ENCODE data around the gene SLC14A1.

The SLC14A1 gene

DNA sequence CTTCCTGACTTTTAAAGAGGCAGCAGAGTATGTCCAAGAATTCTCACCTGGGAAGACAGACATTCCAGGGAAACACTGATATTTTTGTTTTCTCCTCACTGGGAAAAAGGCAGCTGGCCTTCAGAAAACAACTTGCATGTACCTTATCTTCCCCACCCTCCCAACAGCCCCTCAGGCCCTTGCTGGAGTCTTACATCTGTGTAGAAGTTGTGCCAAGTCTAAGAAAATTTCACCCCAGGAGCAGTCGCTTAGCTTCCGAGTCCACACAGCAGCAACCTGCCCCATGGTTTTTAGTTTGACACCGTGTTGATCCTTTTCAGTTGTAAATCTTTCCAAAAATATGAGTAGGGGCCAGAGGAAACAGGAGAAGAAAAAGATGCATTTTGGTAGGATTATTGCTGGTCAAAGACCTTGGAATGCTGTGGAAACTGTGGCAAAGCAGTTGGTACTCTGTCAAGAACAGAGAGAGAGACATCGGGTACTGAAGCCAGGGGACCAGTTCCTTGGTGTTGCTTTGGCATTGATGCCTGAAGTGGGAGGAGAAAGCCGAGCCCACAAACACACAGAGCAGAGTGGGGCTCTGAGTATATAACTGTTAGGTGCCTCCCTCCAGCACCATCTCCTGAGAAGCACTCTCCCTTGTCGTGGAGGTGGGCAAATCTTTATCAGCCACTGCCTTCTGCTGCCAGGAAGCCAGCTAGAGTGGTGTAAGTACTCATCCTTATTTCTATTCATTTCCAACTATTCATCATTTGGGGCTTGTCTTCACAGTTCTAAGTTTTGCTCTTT is at the start of gene SLC14A1:
TSS of gene SLC14A1 (plus strand) at position 615 of the 789 bp plus-strand sequence. CDS start 6,140 bp downstream, outside the sequence.
- peak; percentile 88 for DNase-seq

DNA sequence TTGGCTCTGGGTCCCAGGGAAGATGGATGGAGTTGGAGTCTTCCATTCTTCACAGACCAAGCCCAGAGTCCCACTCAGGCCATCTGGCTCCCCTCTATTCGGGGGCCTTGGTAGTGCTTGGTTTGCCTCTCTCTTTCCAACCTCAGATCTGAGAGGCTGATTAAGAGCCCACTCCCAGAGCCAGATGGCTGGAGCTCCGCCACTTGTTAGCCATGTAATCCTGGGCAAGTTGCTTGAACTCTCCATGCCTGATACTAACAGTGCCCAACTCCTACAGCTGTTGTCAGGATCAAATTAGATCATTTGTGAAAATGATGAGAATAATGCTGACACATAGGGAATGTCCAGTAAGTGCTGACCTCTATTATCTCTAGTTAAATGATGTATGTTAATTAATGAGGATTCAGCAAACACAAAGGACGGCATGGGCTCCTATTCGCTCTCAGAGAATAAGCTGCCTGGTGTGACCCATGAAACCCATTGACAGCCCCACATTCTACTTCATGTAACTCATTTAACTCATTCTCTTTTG is 46.6 kb upstream of the SLC14A1 start:
- DNase-seq = no peak

DNA sequence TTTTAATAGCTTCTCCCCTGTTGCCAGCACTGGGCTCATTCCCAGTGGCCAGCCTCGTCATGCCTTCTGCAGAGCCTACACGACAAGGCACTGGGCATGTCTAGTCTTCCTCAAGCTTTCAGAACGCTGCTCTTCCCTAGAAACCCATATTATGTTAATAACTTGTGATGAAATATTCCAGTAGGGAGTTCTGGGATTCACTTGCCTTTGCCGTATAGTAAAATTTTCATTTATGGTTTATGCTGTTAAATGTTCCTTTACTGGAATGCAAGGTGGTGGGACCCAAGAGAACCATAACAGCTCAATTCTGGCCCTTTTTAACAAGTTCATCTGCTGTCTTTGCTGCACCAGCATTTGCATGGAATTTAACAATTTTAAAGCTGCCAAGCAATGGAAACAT is 45.5 kb upstream of the SLC14A1 start:
- no peak for DNase-seq

DNA sequence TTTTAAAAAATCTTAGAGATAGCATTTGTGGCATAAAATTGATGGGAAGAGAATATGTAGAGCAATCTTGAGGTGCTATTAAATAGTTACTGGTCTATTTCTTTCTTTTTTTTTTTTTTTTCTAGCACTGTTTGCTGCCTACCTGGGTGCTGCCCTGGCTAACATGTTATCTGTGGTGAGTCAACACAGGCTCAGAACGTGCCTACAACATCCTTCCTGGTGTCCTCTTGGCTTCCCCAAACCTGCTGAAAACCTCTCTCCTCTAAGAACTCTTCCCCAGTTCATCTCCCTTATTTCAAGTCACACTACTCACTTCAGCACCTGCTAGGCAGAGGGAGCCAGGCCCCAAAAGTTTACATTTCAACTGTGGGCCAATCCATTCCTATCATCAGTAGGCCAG is 45.1 kb upstream of the SLC14A1 start:
- no peak for DNase-seq

DNA sequence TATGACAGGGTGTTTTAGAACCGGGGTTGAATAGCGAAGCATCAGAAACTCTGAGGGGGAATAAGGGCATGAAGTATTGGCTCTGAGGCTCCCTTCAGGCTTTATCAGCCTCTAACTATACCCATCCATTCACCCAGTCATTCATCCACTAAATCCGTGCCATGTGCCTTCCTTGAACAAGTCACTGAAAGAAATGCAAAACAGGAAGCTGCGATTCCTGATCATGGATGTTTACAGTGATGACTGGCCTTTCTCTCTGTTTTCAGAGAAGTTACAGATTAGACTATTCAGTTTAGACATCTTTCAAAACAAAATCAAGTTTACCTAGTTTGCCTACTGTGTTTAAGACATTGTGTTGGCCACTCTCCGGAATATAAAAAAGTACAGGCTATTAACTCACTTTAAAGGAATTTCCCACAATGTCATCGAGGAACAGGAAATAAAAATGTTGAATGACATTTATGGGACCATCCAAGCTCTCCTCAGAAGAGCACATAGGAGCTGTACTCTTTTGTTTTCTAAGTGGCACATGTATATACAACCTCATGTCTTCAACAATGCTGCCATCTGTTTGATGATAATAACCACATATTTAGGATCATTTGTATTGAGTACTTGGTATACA is 43.8 kb upstream of the SLC14A1 start:
- DNase-seq = no peak

DNA sequence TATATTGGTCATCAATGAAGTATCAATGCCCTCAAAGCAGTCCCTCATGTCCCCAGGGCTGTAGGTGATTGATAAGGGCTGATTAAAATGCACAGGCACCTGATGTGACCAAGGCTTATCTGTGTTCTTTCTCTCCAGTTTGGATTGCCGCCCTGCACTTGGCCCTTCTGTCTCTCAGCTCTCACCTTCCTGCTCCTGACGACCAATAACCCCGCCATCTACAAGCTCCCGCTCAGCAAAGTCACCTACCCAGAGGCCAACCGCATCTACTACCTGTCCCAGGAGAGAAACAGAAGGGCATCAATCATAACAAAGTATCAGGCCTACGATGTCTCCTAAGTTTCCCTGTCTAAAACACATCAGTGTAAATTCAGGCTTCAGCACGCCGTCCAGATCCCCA is 41.8 kb upstream of the SLC14A1 start:
- no peak for DNase-seq

DNA sequence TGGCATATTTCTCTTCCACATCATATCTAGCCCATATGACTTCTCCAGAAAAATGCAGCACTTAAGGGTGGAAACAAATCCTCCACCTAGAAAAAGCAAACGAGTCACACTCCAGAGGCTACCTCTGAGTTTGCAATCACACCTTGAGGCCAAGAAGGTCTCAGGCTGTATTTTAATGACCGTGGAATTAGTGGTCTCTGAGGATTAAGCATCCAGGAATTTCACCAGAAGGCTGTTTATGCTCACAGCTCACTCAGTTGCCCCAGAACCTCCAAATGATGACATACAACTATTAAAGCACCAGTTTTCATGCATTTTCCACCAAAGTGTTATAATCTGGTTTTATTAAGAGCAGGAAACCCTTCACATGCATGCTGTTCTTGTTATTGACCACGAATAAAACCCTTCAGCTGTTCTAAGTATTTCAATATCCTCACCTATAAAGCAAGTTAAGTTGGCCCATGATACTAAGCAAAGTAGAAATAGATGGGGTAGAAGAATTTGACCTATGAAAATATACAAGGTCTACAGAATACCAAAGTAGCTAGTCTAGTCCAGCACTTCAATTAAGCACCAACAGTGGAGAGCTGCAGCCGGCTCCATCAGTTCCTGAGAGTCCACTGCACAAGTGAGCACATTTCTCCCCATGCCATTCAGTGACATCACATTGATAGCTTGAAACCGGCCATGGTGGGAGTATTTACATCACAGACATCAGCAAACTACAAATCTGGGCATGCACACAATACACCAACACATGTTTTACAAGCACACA is 39.5 kb upstream of the SLC14A1 start:
- DNase-seq = no peak

DNA sequence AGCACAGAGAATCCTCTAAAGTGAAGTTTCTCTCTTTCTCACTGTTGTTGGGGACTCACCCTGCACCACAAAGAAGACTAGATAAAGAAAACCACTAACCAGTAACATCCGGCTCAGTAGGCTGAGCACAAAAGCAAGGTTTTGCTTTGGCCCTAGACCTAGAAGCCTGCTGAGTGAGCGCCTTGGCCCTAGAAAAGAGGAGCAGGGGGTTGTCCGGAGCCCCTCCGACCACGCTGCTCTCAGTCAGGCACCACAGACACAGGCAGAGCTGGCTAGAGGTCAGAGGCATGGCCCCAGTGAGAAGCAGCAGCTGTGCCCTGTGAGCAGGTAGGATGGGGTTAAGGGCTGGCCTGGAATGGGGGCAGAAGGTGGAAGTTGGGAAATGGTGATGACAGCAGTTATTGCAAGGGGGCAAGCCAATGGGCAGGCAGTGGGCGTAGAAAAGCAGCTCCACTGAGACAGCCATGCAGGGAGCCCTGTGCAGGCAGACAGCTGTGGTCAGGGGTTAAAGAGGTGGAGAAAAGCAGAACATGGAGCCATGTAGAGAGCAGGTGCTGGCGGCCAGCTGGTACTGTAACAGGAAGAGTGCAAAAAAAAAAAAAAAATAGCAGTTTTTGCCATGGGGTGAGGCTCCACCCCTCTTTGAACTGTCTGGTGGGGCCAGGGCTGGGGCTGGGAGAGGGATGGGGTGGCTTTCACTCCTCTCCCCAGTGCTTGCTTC is 36.9 kb upstream of the SLC14A1 start:
- DNase-seq = peak; percentile 91

DNA sequence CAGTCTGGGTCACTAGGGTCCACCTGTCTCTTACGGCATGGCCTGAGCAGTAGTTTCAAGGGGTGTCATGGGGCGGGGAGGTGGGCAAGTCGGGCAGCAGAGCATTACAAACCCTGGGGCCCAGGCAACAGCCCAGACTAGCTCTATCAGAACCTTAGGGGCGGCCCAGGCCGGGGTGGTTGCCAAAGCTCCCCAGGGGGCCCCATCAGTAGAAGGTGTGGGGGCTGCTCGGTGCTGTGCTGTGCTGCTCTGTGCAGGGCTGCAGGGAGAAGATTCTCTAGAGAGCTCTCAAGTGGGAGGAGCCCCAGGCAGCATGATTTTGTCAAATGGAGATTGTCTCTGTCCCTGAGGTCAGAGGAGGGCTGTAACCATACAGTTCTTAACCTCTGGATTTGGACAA is 36.4 kb upstream of the SLC14A1 start:
- DNase-seq = peak; percentile 87

DNA sequence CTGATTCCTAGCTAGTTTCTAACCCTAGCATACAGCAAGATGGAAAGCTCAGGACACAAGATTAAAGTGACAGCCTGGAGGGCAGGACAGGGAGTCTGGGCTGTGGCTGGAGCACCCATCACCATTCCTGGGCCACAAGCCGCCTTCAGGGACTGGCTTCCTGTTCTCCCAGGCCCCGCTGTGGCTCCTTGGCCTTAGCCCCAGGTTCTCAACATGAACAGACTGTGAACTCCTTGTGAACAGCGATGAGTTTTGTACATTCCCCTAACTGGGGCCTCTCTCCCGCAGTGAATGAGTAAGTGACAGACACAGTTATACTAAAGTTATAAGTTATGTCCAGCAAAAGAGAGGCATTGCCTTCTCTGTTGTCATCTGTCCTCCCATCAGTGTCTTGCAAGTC is 35.9 kb upstream of the SLC14A1 start:
- DNase-seq = no peak

DNA sequence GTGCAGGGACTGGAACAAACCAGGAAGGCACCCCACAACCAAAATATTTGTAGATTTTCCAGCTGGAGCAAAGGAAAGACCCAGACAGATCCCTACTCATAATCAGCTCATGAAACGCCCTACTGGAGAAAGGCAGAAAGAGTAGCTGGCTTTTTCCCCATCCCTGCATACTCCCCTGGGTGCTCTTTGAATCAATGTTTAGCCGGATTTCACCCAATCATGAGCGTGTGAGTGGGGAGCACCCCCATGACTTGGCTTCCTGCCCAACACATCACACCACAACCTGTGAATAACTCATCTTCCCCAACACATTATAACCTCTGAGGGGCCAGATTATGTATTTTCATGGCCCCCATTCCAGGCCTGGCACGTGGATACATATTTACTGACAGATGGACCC is 35.1 kb upstream of the SLC14A1 start:
- no peak for DNase-seq

DNA sequence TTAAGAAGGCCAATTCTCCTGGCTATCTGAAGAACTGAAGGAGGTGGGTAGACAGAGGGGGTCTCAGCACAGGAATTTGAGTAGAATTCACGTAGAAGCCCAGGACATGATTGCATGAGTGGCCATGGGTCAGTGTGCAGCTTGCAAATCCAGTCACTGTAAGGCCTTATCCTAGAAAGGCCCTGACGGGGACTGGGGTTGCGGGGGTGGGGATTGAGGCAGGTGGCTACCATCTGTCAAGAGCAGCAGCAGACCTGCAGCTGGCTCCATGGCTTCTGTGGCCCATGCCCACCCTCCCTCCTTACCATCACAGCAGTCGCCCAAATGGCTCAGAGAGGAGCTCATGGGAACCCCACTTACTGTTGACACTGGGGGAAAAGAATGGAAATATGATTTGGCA is 34.6 kb upstream of the SLC14A1 start:
- no peak for DNase-seq

DNA sequence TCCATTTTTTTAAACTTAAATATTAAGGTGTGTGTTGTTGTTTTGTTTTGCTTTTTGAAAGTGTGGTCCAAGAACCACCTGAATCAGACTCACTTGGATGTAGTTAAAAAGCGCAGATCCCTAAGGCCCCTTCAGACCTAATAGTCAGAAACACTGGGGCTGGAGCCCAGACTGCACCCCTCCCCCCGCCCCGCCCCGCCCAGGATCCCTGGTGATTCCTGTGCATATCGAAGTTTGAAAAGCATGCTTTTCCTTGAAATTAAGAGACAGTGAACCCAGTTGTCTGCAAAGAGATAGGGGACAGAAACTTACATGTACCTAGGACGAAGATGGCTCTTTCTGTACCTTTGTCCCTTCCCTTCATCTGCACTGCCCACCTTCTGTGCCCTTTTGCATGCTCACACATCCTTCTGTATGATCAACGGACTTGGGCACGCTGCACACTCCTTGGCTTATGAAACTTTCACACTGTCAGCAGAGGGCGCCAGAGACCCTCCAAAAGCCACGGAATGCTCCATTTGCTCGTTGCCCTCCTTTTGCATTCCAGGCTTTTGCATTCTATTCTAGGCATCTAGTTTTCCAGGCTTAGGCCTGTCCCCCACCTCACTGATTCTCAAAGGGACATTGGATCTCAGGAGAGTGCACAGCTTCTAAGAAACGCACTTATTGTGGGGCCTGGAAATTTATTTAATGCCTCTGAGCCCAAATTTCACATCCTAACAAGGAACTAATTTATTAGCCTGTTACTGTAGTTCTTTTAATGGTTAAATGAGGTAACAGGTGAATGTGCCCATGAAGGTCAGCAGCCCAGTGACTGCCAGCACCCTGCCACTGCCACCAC is 32.8 kb upstream of the SLC14A1 start:
- peak; percentile 93 for DNase-seq

DNA sequence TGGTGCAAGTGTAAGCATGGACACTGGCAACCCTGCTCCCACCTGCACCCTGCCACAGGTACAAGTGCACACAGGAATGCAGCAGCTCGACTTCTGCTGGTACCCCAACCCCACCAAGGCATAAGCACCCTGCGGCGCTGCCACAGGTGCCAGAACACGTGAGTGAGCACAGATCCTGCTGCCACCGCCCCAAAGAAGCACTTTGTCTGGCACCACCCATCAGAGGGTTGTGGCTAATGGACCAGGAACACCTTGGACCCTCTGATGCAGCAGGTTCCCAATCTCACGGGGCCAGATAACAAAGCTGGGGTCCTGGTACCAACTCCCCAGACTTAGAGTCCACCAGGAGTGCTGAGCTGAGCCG is 32.2 kb upstream of the SLC14A1 start:
- no peak for DNase-seq

DNA sequence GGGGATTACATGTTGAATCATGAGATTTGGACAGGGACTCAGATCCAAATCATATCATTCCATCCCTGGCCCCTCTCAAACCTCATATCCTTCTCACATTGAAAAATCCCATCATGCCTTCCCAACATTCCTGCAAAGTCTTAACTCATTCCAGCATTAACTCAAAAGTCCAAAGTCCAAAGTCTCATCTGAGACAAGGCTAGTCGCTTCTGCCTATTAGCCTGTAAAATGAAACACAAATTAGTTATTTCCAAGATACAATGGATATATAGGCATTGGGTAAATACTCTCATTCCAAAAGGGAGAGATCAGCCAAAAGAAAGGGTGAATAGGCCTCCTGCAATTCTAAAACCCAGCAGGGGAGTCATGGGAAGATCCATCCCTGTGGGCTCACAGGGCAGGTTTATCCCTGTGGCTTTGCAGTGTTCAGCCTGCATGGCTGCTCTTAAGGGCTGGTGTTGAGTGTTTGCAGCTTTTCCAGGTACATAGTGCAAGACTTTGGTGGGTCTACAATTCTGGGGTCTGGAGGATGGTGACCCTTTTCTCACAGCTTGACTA is 21.2 kb upstream of the SLC14A1 start:
- no peak for DNase-seq

DNA sequence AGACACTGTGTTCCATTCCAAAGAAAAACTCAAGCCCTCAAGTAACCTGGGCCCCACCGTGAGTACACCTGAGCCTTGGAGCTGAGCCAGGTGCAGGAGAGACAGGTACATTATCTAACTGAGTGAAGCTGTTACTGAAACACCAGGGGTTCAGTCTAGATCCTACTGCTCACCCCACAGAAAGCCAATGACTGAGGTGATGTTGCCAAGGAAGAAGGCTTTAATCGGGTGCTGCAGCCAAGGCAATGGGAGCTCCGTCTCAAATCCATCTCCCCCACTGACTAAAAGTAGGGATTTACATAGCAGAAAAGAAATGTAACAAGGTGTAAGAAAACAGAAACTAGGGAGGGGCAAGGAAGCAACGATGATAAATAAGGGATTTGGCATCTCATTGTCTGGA is 15.2 kb upstream of the SLC14A1 start:
- no peak for DNase-seq

DNA sequence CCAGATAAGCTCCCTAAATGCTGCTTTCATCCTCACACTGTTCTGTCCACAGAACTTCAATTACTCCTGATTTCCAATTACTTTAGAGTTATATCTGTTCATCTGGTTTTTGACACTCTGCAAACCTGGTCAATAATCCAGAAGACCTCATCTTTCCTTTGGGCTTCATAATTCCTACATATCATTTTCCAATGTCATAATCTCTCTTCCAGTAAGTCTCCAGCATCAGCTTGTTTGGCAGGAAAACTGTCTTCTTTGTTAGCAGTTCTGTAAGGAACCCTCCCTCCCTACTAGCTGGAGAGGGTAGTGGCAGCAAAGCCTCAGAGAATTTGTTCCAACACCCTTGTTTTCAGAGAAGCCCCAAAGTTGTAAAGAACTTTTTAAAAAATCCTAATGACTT is 11.9 kb upstream of the SLC14A1 start:
- DNase-seq = no peak

DNA sequence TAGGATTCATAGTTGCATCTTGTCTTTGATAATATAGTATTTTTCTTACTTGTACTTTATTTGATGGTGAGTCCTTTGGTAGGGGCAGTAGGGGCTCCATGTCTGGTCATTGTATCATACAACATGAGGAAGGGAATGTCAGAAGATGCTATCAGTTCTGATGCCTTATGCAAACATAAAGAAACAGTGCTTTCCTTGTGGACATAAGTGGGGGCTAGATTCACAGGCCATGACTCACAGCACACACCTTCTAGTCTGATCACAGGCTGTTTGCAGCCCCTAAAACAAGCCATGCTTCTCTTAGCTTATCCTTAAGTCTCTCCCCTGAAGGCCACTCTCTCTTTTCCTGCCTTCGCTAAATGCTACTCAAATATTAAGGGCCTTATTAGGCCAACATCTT is 10.7 kb upstream of the SLC14A1 start:
- DNase-seq = no peak

DNA sequence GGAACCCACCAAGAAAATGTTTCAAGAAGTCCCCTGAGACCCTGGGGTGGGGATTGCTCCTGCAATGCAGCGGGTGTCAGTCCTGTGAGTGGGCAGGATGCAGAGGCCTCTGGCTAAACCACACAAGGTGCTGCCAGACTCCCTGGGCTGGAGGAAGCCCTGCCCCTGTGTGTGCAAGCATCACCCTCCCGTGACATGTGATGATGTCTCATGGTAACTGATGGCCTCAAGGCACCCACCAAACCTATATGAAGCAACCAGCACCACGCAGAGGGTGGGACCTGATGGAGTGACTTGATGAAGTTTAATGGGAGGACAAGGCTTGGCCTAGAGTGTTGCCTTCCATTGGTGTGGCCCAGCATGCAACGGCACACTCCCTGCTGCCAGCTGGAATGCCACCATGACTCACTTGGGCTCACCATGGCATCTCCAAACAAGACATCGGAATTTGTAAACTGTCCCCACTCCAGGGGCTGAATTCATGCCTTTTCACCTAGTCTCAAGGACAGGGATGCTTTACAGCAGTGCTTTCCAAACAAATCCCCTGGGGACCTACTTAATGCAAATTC is 8.7 kb upstream of the SLC14A1 start:
- no peak for DNase-seq

DNA sequence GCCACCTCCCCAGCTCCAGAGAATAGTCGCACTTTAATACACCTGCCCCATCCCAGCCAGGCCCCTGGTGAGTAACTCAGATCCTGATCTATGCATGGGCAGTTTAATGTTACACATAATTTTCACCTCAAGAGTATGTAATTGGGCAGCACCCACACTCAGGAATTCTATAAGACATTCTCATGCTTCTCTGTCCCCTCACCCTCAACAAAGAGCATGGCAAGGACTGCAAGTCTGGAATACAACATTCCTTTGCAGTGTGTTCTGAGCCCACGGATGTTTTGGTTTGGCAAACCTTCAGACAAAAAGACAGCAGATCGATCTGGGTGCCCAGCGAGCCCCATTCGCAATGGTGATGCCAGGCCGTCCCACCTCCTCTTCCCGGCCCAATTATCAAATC is 4.9 kb upstream of the SLC14A1 start:
- DNase-seq = no peak

DNA sequence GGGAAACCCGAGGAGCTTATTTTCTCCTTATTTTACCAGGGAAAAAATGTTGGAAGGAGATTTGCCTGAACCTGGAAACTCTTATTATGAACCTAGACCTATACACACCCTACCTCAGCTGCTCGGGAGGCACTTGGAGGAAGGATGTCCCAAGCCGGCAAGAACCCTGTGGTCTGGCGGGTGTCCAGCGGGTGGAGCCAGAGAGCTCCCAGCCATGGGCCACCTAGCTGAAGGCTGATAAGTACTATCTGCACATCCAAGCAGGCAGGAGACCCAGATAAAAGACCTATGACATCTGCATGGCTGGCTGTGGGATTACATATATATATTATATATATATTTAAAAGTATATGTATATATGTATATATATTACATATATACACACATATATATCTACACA is 1.1 kb upstream of the SLC14A1 start:
- peak; percentile 97 for DNase-seq

Data from hematopoietic multipotent progenitor cell treated with erythropoietin and hydrocortisone succinate and interleukin-3 and kit ligand, for 6 days (in vitro differentiated cells).